Panc1 (cell line): ENCODE results near the gene UGT1A4. TPM values are rescaled to one million over a fixed set of nuclear protein-coding genes. Genes with fewer than 3 reads are reported as not detected.

ENCODE experiments used
- ATAC-seq: fragments of 200-7000 bp; cut with Tn5 transposase; 2 replicates; pipeline ENCODE4 v1.9.1; 2020; ENCODE audit warnings: mild to moderate bottlenecking, moderate library complexity
- BruUV-seq: library from RNA; stranded (reverse); fragments of 400-500 nt; replicated peaks from 2 replicates; lab custom pipeline; 2021; lab: Mats Ljungman, UMichigan
- CTCF ChIA-PET: fragments of 300-600 bp; sonication (Branson Sonifier 250); formaldehyde crosslinking; loops from one replicate; lab custom pipeline; 2022; ENCODE audit warnings: antibody characterized with exemption; lab: Charles Lee
- POLR2A ChIA-PET: fragments of 300-600 bp; sonication (Branson Sonifier 250); formaldehyde crosslinking; loops from one replicate; lab custom pipeline; 2022; ENCODE audit warnings: antibody characterized with exemption; lab: Charles Lee
- DNase-seq: peaks from one replicate; pipeline ENCODE4 v3.0.0-alpha.2; 2010; ENCODE audit warnings: low read depth, low spot score
- H3K27ac ChIP-seq: 2 replicates; pipeline ENCODE4 v1.5.1; 2011; ENCODE audit warnings: mild to moderate bottlenecking, low read length, inconsistent platforms
- H3K27me3 ChIP-seq: fragments of 200-500 bp; sonication (Bioruptor generic); 2 replicates; pipeline ENCODE4 v1.6.0; 2014; ENCODE audit warnings: low read length, inconsistent platforms; ENCODE audit not compliant: control insufficient read depth, insufficient read depth
- H3K36me3 ChIP-seq: fragments of 200-500 bp; sonication (Bioruptor generic); 2 replicates; pipeline ENCODE4 v1.5.1; 2014; ENCODE audit warnings: inconsistent platforms, mild to moderate bottlenecking, low read length, moderate library complexity; ENCODE audit not compliant: control insufficient read depth, insufficient read depth
- H3K4me1 ChIP-seq: 2 replicates; pipeline ENCODE4 v1.5.1; 2011; ENCODE audit warnings: inconsistent platforms, mild to moderate bottlenecking, low read length, moderate library complexity; ENCODE audit not compliant: control insufficient read depth, insufficient read depth
- H3K4me3 ChIP-seq, 2 experiments: 2 replicates each; pipeline ENCODE4 v1.5.1; 2011 to 2012; ENCODE audit warnings: low read depth in 2 of 2, low read length in 2 of 2, mild to moderate bottlenecking in 2 of 2, inconsistent platforms in 1 of 2, moderate library complexity in 1 of 2
- H3K9me3 ChIP-seq: fragments of 200-500 bp; sonication (Bioruptor generic); 2 replicates; pipeline ENCODE4 v1.5.1; 2014; ENCODE audit warnings: low read depth, mild to moderate bottlenecking, inconsistent platforms, low read length, moderate library complexity; ENCODE audit not compliant: control insufficient read depth, insufficient read depth
- POLR2AphosphoS5 ChIP-seq: IDR thresholded peaks from 2 replicates; pipeline ENCODE4 v1.6.1; 2012; ENCODE audit warnings: mild to moderate bottlenecking, low read depth, low read length, moderate library complexity
- SIN3A ChIP-seq: IDR thresholded peaks from 2 replicates; pipeline ENCODE4 v1.6.1; 2012; ENCODE audit warnings: low read depth, mild to moderate bottlenecking, low read length, moderate library complexity, borderline replicate concordance; ENCODE audit not compliant: insufficient read depth
- TCF7L2 ChIP-seq: IDR thresholded peaks from 2 replicates; pipeline ENCODE4 v1.6.1; 2011; ENCODE audit warnings: mild to moderate bottlenecking, low read depth, low read length, inconsistent platforms
- in situ Hi-C: cut with HindIII; loops from 2 replicates; pipeline ENCODE4 v1.10.0; 2016; ENCODE audit warnings: low sequenced_read_pairs, low pct_unique_long_range_greater_than_20kb
- intact Hi-C: fragments of 100-400 bp; cut with micrococcal nuclease; formaldehyde crosslinking; loops from one replicate; pipeline ENCODE4 v1.10.0; 2022; ENCODE audit not compliant: unreplicated experiment
- total RNA-seq: library from RNA; stranded (reverse); gene quantifications from one replicate; pipeline ENCODE4 v1.2.1, GENCODE V29; 2021; ENCODE audit not compliant: unreplicated experiment
- TF ChIP-seq, protein P1 (sequence below): fragments of 450-650 bp; IDR thresholded peaks from 2 replicates; pipeline ENCODE4 v1.5.1; 2017; ENCODE audit warnings: mild to moderate bottlenecking
- TF ChIP-seq, protein P2 (sequence below), 2 experiments: IDR thresholded peaks; 2 replicates each; pipeline ENCODE4 v1.6.1; 2011 to 2012; ENCODE audit warnings: low read depth in 2 of 2, control low read depth in 1 of 2, low read length in 1 of 2, mild to moderate bottlenecking in 1 of 2, moderate library complexity in 1 of 2; ENCODE audit not compliant: insufficient read depth in 1 of 2

UGT1A4 gene
- total RNA-seq, 1 experiment from 2014 or later: not detected

DNA sequence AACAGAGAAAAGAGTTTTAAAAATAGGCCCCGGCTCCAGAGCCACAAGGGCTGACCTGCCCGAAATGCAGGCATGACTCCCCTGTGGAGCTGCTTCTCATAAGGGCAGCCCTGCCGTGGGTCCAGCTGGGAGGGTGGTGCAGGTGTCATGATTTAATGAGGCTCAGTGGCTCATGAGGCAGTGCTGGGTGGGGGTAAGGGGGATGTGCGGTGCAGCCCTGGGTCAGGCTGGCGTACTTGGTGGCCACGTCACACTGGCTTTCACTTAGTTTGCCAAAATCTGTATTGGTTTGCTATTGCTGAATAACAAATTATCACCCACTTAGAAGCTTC, 102.2 kb downstream of the UGT1A4 start:
- H3K27ac ChIP-seq: no peak overlapping the region
- in situ Hi-C loops (no loop called here), intact Hi-C loops (no loop called here)
- H3K27me3 ChIP-seq: no peaks in the 10 kb centered on the region
- no peaks in the 10 kb centered on the region for H3K9me3 ChIP-seq
- BruUV-seq: no TSS peak
- TF ChIP-seq, protein P1, sequence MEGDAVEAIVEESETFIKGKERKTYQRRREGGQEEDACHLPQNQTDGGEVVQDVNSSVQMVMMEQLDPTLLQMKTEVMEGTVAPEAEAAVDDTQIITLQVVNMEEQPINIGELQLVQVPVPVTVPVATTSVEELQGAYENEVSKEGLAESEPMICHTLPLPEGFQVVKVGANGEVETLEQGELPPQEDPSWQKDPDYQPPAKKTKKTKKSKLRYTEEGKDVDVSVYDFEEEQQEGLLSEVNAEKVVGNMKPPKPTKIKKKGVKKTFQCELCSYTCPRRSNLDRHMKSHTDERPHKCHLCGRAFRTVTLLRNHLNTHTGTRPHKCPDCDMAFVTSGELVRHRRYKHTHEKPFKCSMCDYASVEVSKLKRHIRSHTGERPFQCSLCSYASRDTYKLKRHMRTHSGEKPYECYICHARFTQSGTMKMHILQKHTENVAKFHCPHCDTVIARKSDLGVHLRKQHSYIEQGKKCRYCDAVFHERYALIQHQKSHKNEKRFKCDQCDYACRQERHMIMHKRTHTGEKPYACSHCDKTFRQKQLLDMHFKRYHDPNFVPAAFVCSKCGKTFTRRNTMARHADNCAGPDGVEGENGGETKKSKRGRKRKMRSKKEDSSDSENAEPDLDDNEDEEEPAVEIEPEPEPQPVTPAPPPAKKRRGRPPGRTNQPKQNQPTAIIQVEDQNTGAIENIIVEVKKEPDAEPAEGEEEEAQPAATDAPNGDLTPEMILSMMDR: no peak
- no peak for TF ChIP-seq POLR2AphosphoS5
- TF ChIP-seq, protein P2, sequence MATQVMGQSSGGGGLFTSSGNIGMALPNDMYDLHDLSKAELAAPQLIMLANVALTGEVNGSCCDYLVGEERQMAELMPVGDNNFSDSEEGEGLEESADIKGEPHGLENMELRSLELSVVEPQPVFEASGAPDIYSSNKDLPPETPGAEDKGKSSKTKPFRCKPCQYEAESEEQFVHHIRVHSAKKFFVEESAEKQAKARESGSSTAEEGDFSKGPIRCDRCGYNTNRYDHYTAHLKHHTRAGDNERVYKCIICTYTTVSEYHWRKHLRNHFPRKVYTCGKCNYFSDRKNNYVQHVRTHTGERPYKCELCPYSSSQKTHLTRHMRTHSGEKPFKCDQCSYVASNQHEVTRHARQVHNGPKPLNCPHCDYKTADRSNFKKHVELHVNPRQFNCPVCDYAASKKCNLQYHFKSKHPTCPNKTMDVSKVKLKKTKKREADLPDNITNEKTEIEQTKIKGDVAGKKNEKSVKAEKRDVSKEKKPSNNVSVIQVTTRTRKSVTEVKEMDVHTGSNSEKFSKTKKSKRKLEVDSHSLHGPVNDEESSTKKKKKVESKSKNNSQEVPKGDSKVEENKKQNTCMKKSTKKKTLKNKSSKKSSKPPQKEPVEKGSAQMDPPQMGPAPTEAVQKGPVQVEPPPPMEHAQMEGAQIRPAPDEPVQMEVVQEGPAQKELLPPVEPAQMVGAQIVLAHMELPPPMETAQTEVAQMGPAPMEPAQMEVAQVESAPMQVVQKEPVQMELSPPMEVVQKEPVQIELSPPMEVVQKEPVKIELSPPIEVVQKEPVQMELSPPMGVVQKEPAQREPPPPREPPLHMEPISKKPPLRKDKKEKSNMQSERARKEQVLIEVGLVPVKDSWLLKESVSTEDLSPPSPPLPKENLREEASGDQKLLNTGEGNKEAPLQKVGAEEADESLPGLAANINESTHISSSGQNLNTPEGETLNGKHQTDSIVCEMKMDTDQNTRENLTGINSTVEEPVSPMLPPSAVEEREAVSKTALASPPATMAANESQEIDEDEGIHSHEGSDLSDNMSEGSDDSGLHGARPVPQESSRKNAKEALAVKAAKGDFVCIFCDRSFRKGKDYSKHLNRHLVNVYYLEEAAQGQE (IDR thresholded peaks at IDR 0.05; ENCODE audit: insufficient read depth in 1 of 2, low read depth in 2 of 2, low read length in 1 of 2): no peak
- TF ChIP-seq TCF7L2: no peak
- no peak for TF ChIP-seq SIN3A
- ATAC-seq (no peak), DNase-seq (no peak)
- CTCF ChIA-PET: no interaction called here
- POLR2A ChIA-PET: no interaction called here
- H3K4me1 ChIP-seq: no peaks in the 10 kb centered on the region
- H3K36me3 ChIP-seq: no peaks in the 10 kb centered on the region
- H3K4me3 ChIP-seq: no peak overlapping the region

DNA sequence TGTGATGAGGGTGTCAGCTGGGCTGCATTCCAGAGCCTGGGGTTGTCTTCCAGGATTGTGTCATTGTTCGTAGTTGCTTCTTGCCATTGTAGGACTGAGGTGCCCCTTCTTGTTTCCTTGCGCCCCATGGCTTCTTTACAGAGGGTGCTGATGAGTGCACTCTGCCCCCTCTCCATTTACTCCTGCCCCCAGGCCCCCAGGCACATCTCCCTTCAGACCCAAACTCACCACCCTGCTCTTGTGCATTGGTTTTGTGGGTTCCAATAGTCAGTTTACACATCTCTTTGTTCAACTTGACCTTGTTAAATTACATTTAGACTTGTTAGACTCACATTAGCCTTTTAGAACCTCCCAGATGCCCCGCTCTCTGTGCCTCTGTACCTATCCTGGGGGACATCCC, 102.7 kb downstream of the UGT1A4 start:
- Histone ChIP-seq H3K27ac (no peak overlapping the region), H3K27me3 (no peaks in the 10 kb centered on the region), H3K4me3 (no peak overlapping the region), H3K4me1 (no peaks in the 10 kb centered on the region), H3K36me3 (no peaks in the 10 kb centered on the region), H3K9me3 (no peaks in the 10 kb centered on the region)
- intact Hi-C loops: no loop called here
- DNase-seq: no peak
- TF ChIP-seq, protein P2 (IDR thresholded peaks at IDR 0.05; ENCODE audit: insufficient read depth in 1 of 2, low read depth in 2 of 2, low read length in 1 of 2): no peak
- TF ChIP-seq TCF7L2 (no peak), SIN3A (no peak), POLR2AphosphoS5 (no peak)
- TF ChIP-seq, protein P1: no peak
- ChIA-PET POLR2A (no interaction called here), CTCF (no interaction called here)
- ATAC-seq: no peak
- no TSS peak for BruUV-seq
- in situ Hi-C loops: no loop called here
